ENCODE data around the gene SNX27. TPM values are rescaled to one million over a fixed set of nuclear protein-coding genes. Genes with fewer than 3 reads are reported as not detected.
"Not testable (repeated sequence)": the region's sequence is repeated elsewhere in the genome, so short reads cannot be mapped to it uniquely, and the experiment has no call there.

SNX27 gene
- total RNA-seq, 1 experiment from 2014 or later: 56.0 TPM

DNA sequence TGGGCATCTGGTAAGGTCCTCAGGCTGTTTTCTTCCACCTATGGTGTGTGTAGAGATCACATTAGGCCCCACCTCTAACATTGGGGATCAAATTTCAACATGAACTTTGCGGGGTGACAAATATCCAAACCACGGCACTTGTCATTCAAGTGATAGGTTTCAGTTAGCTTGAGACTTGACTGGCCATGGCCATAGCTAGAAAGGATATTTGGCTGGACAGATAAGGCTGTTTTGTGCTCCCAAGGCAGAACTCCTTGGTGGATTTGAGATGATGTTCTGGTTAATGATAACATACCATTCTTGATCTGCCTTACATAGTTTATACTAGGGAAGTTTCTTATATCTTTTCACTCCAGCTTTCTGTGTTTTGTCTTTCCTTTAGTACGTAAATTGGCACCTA, 56.2 kb downstream of the SNX27 start:
- DNase-seq (ENCODE audit: low spot score) (no peak), ATAC-seq (no peak)
- Mint-ChIP-seq H3K27me3 (ENCODE audit: low read depth) (no peaks in the 10 kb centered on the region), H3K9me3 (peaks cover 10% of the 10 kb centered on the region), H3K27ac (no peak overlapping the region), H3K4me1 (no peaks in the 10 kb centered on the region), H3K4me3 (no peak overlapping the region), H3K36me3 (peaks cover 28% of the 10 kb centered on the region)
- ChIA-PET CTCF (interaction anchor here (1.1 kb wide), 1 partner anchor 74 kb away, joined by 4 read pairs; no protein-coding TSS in a partner anchor), POLR2A (no interaction called here)
- TF ChIP-seq ATF1 (CRISPR knock-in tag; IDR thresholded peaks at IDR 0.05): no peak
- no peak for TF ChIP-seq ZNF232 (CRISPR knock-in tag; IDR thresholded peaks at IDR 0.05)
- TF ChIP-seq MXD4 (CRISPR knock-in tag; IDR thresholded peaks at IDR 0.05; ENCODE audit: borderline replicate concordance): no peak
- TF ChIP-seq, protein P1, sequence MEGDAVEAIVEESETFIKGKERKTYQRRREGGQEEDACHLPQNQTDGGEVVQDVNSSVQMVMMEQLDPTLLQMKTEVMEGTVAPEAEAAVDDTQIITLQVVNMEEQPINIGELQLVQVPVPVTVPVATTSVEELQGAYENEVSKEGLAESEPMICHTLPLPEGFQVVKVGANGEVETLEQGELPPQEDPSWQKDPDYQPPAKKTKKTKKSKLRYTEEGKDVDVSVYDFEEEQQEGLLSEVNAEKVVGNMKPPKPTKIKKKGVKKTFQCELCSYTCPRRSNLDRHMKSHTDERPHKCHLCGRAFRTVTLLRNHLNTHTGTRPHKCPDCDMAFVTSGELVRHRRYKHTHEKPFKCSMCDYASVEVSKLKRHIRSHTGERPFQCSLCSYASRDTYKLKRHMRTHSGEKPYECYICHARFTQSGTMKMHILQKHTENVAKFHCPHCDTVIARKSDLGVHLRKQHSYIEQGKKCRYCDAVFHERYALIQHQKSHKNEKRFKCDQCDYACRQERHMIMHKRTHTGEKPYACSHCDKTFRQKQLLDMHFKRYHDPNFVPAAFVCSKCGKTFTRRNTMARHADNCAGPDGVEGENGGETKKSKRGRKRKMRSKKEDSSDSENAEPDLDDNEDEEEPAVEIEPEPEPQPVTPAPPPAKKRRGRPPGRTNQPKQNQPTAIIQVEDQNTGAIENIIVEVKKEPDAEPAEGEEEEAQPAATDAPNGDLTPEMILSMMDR (IDR thresholded peaks at IDR 0.05): no peak
- no peak for TF ChIP-seq EMX1 (CRISPR knock-in tag; IDR thresholded peaks at IDR 0.05)
- no peak for TF ChIP-seq TP53 (CRISPR knock-in tag; IDR thresholded peaks at IDR 0.05)
- TF ChIP-seq, protein P2, sequence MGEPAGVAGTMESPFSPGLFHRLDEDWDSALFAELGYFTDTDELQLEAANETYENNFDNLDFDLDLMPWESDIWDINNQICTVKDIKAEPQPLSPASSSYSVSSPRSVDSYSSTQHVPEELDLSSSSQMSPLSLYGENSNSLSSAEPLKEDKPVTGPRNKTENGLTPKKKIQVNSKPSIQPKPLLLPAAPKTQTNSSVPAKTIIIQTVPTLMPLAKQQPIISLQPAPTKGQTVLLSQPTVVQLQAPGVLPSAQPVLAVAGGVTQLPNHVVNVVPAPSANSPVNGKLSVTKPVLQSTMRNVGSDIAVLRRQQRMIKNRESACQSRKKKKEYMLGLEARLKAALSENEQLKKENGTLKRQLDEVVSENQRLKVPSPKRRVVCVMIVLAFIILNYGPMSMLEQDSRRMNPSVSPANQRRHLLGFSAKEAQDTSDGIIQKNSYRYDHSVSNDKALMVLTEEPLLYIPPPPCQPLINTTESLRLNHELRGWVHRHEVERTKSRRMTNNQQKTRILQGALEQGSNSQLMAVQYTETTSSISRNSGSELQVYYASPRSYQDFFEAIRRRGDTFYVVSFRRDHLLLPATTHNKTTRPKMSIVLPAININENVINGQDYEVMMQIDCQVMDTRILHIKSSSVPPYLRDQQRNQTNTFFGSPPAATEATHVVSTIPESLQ (CRISPR knock-in tag; IDR thresholded peaks at IDR 0.05): no peak
- TF ChIP-seq, protein P3, sequence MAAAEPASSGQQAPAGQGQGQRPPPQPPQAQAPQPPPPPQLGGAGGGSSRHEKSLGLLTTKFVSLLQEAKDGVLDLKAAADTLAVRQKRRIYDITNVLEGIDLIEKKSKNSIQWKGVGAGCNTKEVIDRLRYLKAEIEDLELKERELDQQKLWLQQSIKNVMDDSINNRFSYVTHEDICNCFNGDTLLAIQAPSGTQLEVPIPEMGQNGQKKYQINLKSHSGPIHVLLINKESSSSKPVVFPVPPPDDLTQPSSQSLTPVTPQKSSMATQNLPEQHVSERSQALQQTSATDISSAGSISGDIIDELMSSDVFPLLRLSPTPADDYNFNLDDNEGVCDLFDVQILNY (CRISPR knock-in tag; IDR thresholded peaks at IDR 0.05): no peak
- no peak for TF ChIP-seq CREM (CRISPR knock-in tag; IDR thresholded peaks at IDR 0.05)
- TF ChIP-seq ZNF423 (CRISPR knock-in tag; IDR thresholded peaks at IDR 0.05): no peak
- TF ChIP-seq NFYB (CRISPR knock-in tag; conservative IDR thresholded peaks at IDR 0.05; ENCODE audit: low read depth): no peak
- no peak for TF ChIP-seq PRRX2 (CRISPR knock-in tag; IDR thresholded peaks at IDR 0.05)
- TF ChIP-seq ZNF263 (CRISPR knock-in tag; IDR thresholded peaks at IDR 0.05; ENCODE audit: low read depth): no peak
- no peak for TF ChIP-seq ZNF671 (CRISPR knock-in tag; IDR thresholded peaks at IDR 0.05)
- TF ChIP-seq, protein P4, sequence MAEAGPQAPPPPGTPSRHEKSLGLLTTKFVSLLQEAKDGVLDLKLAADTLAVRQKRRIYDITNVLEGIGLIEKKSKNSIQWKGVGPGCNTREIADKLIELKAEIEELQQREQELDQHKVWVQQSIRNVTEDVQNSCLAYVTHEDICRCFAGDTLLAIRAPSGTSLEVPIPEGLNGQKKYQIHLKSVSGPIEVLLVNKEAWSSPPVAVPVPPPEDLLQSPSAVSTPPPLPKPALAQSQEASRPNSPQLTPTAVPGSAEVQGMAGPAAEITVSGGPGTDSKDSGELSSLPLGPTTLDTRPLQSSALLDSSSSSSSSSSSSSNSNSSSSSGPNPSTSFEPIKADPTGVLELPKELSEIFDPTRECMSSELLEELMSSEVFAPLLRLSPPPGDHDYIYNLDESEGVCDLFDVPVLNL (CRISPR knock-in tag; IDR thresholded peaks at IDR 0.05; ENCODE audit: borderline replicate concordance, low read depth): no peak

DNA sequence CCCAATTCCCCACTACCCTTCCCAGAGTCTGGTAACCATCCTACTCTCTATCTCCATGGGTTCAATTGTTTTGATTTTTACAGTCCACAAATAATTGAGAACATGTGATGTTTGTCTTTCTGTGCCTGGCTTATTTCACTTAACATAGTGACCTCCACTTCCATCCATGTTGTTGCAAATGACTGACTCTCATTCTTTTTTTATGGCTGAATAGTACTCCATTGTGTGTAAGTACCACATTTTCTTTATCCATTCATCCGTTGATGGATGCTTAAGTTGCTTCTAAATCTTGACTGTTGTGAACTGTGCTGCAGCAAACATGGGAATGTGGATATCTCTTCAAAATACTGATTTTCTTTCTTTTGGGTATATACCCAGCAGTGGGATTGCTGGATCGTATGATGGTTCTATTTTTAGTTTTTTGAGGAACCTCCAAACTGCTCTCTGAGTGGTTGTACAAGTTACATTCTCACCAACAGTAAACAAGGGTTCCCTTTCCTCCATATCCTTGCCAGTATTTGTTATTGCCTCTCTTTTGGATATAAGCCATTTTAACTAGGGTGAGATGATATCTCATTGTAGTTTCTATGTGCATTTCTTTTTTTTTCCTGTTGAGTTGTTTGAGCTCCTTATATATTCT, 58.3 kb downstream of the SNX27 start:
- ATAC-seq; H3K27me3 Mint-ChIP-seq (ENCODE audit: low read depth); H3K4me3 Mint-ChIP-seq; H3K27ac Mint-ChIP-seq; POLR2A ChIA-PET; DNase-seq (ENCODE audit: low spot score); CTCF ChIA-PET; H3K4me1 Mint-ChIP-seq: not testable (repeated sequence)
- H3K9me3 Mint-ChIP-seq: peaks cover 10% of the 10 kb centered on the region
- H3K36me3 Mint-ChIP-seq: peaks cover 24% of the 10 kb centered on the region

DNA sequence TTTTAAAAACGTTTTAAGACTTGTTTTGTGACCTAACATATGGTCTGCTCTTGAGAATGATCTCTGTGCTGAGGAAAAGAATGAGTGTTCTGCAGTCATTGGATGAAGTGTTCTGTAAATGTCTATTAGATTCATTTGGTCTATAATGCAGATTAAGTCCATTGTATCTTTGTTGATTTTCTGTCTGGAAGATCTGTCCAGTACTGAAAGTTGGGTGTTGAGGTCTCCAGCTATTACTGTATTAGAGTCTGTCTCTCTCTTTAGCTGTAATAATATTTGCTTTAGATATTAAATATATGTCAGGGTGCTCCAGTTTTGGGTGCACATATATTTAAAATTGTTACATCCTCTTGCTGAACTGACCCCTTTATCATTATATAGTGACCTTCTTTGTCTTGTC, 61.6 kb downstream of the SNX27 start:
- peaks cover 5% of the 10 kb centered on the region for H3K4me1 Mint-ChIP-seq
- no peaks in the 10 kb centered on the region for H3K27me3 Mint-ChIP-seq (ENCODE audit: low read depth)
- ChIA-PET POLR2A (no interaction called here), CTCF (no interaction called here)
- H3K4me3 Mint-ChIP-seq: no peak overlapping the region
- peaks cover 22% of the 10 kb centered on the region for H3K36me3 Mint-ChIP-seq
- H3K27ac Mint-ChIP-seq: no peak overlapping the region; the same call in 1 of the 2 replicates
- ATAC-seq: no peak
- peaks cover 10% of the 10 kb centered on the region for H3K9me3 Mint-ChIP-seq
- no peak for DNase-seq (ENCODE audit: low spot score)
- TF ChIP-seq EMX1 (CRISPR knock-in tag; IDR thresholded peaks at IDR 0.05) (no peak), ETV6 (CRISPR knock-in tag; IDR thresholded peaks at IDR 0.05) (no peak), TP53 (CRISPR knock-in tag; IDR thresholded peaks at IDR 0.05) (no peak), SMAD3 (CRISPR knock-in tag; IDR thresholded peaks at IDR 0.05; ENCODE audit: borderline replicate concordance) (no peak), ZNF219 (CRISPR knock-in tag; IDR thresholded peaks at IDR 0.05; ENCODE audit: borderline replicate concordance) (no peak), ZNF671 (CRISPR knock-in tag; IDR thresholded peaks at IDR 0.05) (no peak)
- TF ChIP-seq, protein P5, sequence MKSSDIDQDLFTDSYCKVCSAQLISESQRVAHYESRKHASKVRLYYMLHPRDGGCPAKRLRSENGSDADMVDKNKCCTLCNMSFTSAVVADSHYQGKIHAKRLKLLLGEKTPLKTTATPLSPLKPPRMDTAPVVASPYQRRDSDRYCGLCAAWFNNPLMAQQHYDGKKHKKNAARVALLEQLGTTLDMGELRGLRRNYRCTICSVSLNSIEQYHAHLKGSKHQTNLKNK (CRISPR knock-in tag; IDR thresholded peaks at IDR 0.05): no peak
- TF ChIP-seq, protein P4 (CRISPR knock-in tag; IDR thresholded peaks at IDR 0.05; ENCODE audit: borderline replicate concordance, low read depth): no peak
- TF ChIP-seq, protein P6, sequence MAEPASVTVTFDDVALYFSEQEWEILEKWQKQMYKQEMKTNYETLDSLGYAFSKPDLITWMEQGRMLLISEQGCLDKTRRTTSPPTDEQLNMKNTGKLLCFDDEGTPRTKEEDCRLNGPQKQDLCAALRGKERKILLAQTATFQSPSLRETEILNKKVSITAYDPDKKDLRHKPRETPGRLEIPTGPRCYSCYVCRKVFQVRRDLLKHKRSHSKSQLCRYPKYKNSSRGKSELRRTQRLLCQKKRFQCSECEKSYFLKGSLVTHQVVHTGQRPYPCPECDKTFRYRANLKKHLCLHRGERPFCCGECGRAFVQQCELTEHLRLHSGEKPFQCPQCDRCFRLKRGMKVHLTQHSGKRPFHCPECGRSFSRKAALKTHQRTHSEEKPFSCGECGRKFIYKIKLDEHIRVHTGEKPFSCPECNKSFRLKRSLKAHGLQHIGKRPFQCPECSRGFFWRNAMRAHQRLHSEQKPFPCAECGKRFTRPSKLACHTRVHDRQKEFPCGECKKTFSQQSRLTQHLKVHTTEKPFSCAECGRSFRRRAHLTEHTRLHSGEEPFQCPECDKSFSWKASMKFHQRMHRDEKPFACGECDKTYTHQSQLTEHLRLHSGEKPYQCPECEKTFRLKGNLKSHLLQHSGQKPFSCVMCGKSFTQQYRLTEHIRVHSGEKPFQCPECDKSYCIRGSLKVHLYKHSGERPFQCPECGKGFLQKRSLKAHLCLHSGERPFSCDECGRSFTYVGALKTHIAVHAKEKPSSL (CRISPR knock-in tag; conservative IDR thresholded peaks at IDR 0.05): no peak
- TF ChIP-seq, protein P7, sequence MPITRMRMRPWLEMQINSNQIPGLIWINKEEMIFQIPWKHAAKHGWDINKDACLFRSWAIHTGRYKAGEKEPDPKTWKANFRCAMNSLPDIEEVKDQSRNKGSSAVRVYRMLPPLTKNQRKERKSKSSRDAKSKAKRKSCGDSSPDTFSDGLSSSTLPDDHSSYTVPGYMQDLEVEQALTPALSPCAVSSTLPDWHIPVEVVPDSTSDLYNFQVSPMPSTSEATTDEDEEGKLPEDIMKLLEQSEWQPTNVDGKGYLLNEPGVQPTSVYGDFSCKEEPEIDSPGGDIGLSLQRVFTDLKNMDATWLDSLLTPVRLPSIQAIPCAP (CRISPR knock-in tag; IDR thresholded peaks at IDR 0.05): no peak

Data from WTC11 (cell line).